Measurements from ENCODE around the gene EGLN3.
"Not testable (repeated sequence)": the region's sequence is repeated elsewhere in the genome, so short reads cannot be mapped to it uniquely, and the experiment has no call there.

The EGLN3 gene

DNA sequence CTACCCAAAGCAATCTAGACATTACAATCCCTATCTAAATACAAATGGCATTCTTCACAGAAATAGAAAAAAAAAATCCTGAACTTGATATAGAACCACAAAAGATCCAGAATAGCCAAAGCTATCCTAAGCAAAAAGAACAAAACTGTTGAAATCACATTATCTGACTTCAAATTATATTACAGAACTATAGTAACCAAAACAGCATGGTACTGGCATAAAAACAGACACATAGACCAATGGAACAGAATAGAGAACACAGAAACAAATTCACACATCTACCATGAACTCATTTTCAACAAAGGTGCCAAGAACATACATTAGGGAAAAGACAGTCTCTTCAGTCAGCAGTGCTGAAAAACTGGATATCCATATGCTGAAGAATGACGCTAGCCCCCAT, 19.0 kb upstream of the EGLN3 start:
- DNase-seq (ENCODE audit: low spot score in 2 of 2); H3K4me1 Mint-ChIP-seq; H3K9me3 Mint-ChIP-seq; H3K36me3 Mint-ChIP-seq; ATAC-seq; H3K27ac Mint-ChIP-seq; H3K4me3 Mint-ChIP-seq: not testable (repeated sequence)

DNA sequence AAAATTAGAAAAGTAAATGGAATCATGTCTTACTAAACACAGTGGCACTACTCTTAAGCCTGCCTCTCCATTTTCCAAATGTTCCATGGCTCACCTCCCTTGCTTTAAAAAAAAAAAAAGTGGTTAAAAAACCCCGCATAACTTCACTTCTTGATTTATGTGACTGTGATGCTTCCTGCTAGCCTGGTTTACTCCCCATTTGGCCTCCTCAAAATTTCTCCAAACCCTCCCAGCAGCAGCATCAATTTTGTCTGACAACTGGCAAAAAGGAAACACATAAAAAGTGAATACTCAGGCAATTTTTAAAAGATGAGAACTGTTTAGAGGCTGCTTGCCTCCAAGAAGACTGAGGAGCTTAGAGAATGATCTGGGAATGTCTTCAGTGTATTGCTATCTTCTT, 17.8 kb upstream of the EGLN3 start:
- no peaks in the 10 kb centered on the region for H3K36me3 Mint-ChIP-seq
- peaks cover 5% of the 10 kb centered on the region for H3K9me3 Mint-ChIP-seq
- ATAC-seq (no peak), DNase-seq (ENCODE audit: low spot score in 2 of 2) (no peak)
- peaks cover 8% of the 10 kb centered on the region for H3K4me1 Mint-ChIP-seq
- no peak overlapping the region for H3K4me3 Mint-ChIP-seq
- no peak overlapping the region for H3K27ac Mint-ChIP-seq

DNA sequence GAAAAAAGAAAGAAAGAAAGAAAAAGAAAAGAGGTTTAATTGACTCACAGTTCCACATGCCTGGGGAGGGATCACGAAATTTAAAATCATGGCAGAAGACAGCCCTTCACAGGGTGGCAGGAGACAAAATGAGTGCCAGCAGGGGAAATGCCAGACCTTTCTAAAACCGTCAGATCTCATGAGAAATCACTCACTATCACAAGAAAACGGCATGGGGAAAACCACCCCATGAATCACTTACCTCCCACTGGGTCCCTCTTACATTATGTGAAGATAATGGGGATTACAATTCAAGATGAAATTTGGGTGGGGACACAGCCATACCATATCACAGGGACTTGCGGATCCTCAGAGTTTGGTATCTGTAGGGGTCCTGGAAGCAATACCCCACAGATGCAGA, 16.3 kb upstream of the EGLN3 start:
- no peak overlapping the region for H3K27ac Mint-ChIP-seq
- DNase-seq (ENCODE audit: low spot score in 2 of 2) (no peak), ATAC-seq (peak; percentile 71)
- no peaks in the 10 kb centered on the region for H3K36me3 Mint-ChIP-seq
- peaks cover 10% of the 10 kb centered on the region for H3K9me3 Mint-ChIP-seq
- peaks cover 8% of the 10 kb centered on the region for H3K4me1 Mint-ChIP-seq
- H3K4me3 Mint-ChIP-seq = no peak overlapping the region

DNA sequence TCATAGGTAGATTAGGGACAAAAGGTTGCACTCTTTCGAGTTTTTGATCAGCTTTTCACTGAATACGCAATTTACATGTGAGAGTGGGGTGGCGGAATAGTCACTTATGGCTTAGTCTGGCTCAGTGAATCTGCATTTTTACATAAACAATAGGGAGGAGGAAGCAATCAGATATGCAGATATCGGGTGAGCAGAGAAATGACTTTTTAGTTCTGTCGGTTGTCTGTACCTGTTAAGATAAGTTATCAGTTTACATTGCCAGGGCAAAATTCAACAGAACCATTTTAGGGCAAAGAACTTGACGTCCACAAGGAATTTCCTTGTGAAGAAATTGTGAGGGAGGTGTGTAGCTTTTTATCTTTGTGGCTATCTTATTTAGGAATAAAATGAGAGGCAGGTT, 15.4 kb upstream of the EGLN3 start:
- ATAC-seq (no peak), DNase-seq (ENCODE audit: low spot score in 2 of 2) (no peak)
- Mint-ChIP-seq H3K27ac (no peak overlapping the region), H3K9me3 (peaks cover 10% of the 10 kb centered on the region), H3K4me1 (peaks cover 8% of the 10 kb centered on the region), H3K36me3 (no peaks in the 10 kb centered on the region), H3K4me3 (no peak overlapping the region)

DNA sequence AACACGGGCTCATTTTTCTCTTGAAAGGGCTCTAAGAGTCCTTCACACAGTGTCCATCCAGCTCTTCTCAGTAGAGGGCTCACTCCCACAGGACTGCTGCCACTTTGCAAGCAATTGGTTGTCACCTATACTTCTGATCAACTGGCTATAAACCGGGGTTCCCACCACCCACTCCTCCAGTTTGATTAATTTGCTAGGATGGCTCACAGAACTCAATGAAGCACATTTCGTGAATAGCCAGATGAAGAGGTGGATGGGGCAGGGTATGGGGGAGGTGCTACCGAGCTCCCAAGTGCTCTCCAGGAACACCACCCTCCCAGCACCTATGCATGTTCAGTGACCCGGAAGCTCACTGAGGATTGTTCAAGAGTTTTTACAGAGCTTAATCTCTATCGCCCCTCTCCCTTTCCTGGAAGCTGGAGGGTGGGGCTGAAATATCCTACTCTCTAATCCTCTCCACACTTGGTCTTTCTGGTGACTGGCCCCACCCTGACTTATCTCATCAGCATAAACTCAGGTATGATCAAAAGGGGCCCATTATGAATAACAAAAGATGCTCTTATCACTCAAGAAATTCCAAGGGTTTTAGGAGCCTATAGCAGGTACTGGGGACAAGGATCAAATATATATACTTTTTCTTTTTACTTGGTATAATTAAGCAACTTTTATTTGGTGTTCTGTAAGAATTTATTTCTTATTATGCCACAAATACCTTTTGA, 13.9 kb upstream of the EGLN3 start:
- no peaks in the 10 kb centered on the region for H3K36me3 Mint-ChIP-seq
- no peak overlapping the region for H3K27ac Mint-ChIP-seq
- H3K4me3 Mint-ChIP-seq = no peak overlapping the region
- DNase-seq (ENCODE audit: low spot score in 2 of 2) (no peak), ATAC-seq (no peak)
- peaks cover 8% of the 10 kb centered on the region for H3K9me3 Mint-ChIP-seq
- H3K4me1 Mint-ChIP-seq = peaks cover 8% of the 10 kb centered on the region

DNA sequence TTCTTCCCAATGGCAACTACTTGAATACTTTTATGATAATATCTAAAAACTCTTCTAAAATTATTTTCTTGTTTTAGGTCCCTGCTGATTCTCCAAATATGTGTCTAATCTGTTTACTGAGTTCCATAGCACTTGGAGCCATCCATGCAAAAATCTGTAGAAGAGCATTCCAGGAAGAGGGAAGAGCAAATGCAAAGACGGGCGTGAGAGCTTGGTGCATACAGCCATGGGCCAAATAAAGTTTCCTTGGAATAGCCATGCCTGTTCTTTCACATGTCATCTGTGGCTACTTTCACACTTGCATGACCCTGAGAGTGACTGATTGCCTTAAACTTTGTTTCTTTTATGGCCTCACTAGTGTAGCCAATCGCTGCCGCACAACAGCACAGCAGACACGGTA, 13.0 kb upstream of the EGLN3 start:
- no peaks in the 10 kb centered on the region for H3K36me3 Mint-ChIP-seq
- no peak overlapping the region for H3K27ac Mint-ChIP-seq
- peaks cover 8% of the 10 kb centered on the region for H3K4me1 Mint-ChIP-seq
- peaks cover 6% of the 10 kb centered on the region for H3K9me3 Mint-ChIP-seq
- ATAC-seq (no peak), DNase-seq (ENCODE audit: low spot score in 2 of 2) (no peak)
- H3K4me3 Mint-ChIP-seq = no peak overlapping the region

DNA sequence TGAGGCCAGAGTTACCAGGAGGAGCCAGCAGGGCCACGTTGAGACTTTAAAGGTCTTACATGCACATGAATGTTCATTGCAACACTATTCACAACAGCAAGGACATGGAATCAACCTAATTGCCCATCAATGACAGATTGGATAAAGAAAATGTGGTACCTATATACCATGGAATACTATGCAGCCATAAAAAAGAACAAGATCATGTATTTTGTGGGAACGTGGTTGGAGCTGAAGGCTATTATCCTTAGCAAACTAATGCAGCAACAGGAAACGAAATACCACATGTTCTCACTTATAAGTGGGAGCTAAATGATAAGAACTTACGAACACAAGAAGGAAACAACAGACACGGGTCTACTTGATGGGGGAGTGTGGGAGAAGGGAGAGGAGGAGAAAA, 11.6 kb upstream of the EGLN3 start:
- not testable (repeated sequence) for ATAC-seq; H3K36me3 Mint-ChIP-seq; H3K4me1 Mint-ChIP-seq; H3K27ac Mint-ChIP-seq; DNase-seq (ENCODE audit: low spot score in 2 of 2); H3K4me3 Mint-ChIP-seq; H3K9me3 Mint-ChIP-seq

DNA sequence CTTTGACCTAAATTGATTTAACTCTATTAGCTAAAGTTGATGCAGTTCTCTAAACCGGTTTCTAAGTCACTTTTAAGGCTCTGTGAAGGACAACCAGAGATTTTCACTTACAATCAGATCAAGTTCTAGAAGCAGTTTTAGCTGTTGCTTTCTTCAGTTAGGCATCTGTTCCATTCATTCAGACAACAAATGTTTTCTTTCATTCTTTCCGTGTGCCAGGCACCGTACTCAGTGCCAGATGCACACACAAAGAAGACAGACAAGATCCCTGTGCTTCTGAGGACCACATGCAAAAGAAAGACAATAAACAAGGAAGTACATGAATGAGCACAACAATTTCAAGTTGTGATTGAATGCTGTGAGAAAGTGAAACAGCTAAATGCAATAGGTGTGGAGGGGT, 11.1 kb upstream of the EGLN3 start:
- ATAC-seq (no peak), DNase-seq (ENCODE audit: low spot score in 2 of 2) (no peak)
- Mint-ChIP-seq H3K4me3 (no peak overlapping the region), H3K36me3 (no peaks in the 10 kb centered on the region), H3K4me1 (peaks cover 2% of the 10 kb centered on the region), H3K9me3 (peaks cover 6% of the 10 kb centered on the region), H3K27ac (no peak overlapping the region)

DNA sequence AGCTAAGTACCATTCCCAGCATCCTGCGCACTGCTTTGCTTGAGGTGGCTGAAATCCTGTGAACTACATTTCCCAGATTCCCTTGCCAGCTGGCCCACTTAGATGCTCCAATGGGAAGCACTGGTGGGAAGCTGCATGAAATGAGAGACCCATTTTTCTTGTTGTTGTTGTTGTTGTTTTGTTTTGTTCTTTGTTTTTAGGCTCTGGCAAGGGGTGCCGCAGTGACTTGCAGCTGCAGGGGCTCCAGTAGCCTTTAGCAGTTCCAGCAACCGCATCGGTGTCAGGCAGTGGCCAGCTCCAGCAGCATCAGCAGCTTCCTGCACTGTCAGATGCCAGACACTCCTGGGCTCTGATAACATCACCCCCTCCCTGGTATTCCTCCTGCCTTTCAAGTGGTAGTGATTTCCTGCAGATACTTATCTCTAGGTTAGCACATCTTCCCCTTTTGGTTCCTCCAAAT, 8.8 kb upstream of the EGLN3 start:
- no peak overlapping the region for H3K4me3 Mint-ChIP-seq
- DNase-seq (ENCODE audit: low spot score in 2 of 2) = no peak
- no peak overlapping the region for H3K27ac Mint-ChIP-seq
- H3K36me3 Mint-ChIP-seq = no peaks in the 10 kb centered on the region
- no peak for ATAC-seq
- H3K9me3 Mint-ChIP-seq = peaks cover 6% of the 10 kb centered on the region
- H3K4me1 Mint-ChIP-seq = no peaks in the 10 kb centered on the region

DNA sequence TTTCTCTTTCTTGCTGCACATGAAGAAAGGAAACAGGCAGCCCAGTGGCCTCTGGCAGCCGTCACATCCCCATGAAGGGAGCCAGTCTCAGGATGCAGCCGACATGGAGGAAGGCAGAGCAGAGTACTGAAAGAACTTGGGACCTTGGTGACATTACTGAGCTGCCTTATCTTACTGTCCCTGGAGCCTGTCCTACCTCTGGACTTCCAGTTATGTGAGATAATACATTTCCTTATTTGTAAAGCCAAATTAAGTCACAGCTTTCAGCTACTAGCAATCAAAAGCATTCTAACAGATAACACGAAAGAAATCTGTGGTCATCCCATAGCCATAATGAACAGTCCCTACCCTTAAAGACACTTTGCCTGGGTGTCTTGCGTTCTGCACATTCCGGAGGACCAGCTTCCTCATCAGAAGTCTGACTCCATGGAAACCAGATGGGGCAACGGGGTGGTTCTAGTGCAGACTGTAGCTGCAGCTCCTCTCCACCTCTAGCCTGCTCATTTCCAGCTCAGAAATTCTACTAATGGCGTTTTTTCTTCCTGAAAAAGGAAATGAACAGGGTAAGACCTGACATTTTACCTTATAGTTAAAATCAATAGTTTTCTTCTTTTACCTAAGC, 7.8 kb upstream of the EGLN3 start:
- Mint-ChIP-seq H3K36me3 (no peaks in the 10 kb centered on the region), H3K4me3 (no peak overlapping the region), H3K9me3 (peaks cover 6% of the 10 kb centered on the region), H3K4me1 (no peaks in the 10 kb centered on the region), H3K27ac (no peak overlapping the region)
- no peak for DNase-seq (ENCODE audit: low spot score in 2 of 2)
- ATAC-seq = no peak

DNA sequence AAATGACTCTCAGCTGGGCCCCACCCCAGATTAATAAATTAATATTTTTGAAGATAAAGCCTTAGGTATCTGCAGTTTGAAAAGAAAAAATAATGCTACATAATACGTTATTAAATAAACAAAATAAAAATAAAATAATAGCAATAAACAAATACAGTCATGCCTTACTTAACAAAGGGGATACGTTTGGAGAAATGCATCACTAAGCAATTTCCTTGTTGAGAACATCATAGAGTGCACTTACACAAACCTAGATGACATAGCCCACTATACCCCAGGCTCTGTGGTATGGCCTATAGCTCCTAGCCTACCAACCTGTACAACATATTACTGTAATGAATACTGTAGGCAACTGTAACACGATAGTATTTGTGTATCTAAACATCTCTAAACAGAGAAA, 7.1 kb upstream of the EGLN3 start:
- no peak for ATAC-seq
- no peak overlapping the region for H3K4me3 Mint-ChIP-seq

DNA sequence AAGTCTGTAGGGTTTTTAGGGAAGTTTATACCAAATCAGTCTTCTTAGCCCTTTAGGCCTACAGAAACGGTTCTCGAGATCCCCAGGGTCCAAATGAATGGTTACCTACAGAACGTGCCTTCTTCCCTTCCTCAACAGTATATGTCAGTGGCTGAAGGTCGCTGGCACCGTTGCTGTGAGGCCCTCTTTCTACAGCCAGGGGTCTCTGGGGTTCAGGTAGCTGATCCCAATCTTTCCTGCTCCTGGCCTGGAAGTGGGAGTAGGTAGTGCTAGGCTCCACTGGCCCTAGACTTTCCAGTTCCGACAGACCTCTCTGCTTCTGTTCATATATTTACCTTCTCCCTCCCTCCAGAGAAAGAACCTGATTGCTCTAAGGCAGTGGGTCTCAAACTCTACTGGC, 6.4 kb upstream of the EGLN3 start:
- Mint-ChIP-seq H3K36me3 (no peaks in the 10 kb centered on the region), H3K4me3 (no peak overlapping the region), H3K4me1 (no peaks in the 10 kb centered on the region), H3K27ac (no peak overlapping the region), H3K9me3 (peaks cover 2% of the 10 kb centered on the region)
- ATAC-seq (no peak), DNase-seq (ENCODE audit: low spot score in 2 of 2) (no peak)

More for the DNA sequence above, 7.1 kb upstream of the EGLN3 start:
- no peaks in the 10 kb centered on the region for H3K36me3 Mint-ChIP-seq
- no peak overlapping the region for H3K27ac Mint-ChIP-seq
- DNase-seq (ENCODE audit: low spot score in 2 of 2) = no peak
- H3K9me3 Mint-ChIP-seq = peaks cover 6% of the 10 kb centered on the region
- H3K4me1 Mint-ChIP-seq = no peaks in the 10 kb centered on the region

DNA sequence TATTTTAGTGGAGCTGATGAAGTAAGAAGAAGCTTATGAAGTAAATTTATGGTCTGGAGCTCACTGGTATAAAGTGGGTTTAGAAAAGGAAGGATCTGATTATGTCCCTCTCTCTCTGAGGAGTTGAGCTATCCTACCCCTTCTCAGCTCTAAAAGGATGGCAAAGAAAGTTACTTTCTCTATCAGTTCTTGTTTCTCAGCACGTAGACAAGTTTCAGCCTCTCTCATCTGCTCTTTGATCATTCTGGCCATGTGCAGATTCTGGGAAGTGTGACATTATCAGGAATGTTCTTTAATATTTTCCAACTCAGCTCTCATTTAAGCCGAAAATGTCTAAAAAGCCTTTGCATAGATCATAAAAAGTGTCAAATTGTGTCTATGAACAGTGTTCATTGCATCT, 5.8 kb upstream of the EGLN3 start:
- no peak for DNase-seq (ENCODE audit: low spot score in 2 of 2)
- H3K27ac Mint-ChIP-seq = no peak overlapping the region
- H3K36me3 Mint-ChIP-seq = no peaks in the 10 kb centered on the region
- H3K4me1 Mint-ChIP-seq = peaks cover 2% of the 10 kb centered on the region
- no peak overlapping the region for H3K4me3 Mint-ChIP-seq
- no peak for ATAC-seq
- no peaks in the 10 kb centered on the region for H3K9me3 Mint-ChIP-seq

DNA sequence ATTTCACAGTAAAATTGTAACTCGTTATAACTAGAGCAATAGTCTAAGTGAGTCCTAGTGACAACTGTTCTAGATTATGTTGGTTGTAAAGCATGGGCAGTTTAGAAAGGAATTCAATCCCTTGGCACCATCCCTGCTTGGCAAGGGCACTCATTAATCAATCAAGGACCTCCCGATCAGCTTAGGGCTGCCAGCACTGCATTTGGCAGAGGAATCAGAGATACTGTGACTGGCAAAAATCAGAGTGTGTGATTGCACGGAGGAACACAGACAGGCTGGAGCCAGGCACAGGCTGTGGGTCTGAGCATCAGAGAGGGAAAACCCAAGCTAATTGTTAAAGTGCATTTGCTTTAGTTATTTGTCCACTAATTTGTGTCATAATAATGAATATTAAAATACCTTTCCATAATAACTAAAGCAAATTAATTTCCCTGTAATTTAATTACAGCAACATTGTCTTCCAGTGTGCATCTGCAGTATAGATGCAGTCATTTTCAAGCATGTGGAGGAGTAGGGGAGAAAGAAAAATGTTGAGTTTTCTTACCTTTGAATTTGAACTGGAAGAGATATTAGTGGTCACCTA, 3.2 kb upstream of the EGLN3 start:
- Mint-ChIP-seq H3K36me3 (no peaks in the 10 kb centered on the region), H3K4me1 (peaks cover 5% of the 10 kb centered on the region), H3K27ac (no peak overlapping the region), H3K9me3 (no peaks in the 10 kb centered on the region), H3K4me3 (no peak overlapping the region)
- no peak for DNase-seq (ENCODE audit: low spot score in 2 of 2)
- ATAC-seq = no peak

DNA sequence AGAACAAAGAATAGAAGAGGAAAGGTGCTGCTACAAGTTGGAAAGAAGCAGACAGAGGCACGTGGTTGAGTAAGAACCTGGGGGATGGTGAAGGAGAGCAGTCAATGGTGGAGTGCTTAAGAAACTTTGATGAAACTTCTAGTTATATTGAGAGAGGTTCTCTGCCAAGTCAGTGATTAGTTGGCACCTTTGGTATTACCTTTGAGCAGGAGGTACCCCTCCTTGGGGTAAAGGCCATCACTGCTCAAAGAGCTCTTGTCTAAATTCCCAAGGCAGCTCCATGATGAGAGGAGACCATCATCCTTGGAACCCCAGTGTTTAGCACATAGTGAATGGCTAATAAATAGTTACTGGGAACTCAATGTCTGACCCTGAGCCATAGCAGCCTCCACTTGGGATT, 1.7 kb upstream of the EGLN3 start:
- Mint-ChIP-seq H3K36me3 (no peaks in the 10 kb centered on the region), H3K27ac (no peak overlapping the region), H3K9me3 (no peaks in the 10 kb centered on the region), H3K4me1 (peaks cover 12% of the 10 kb centered on the region), H3K4me3 (no peak overlapping the region)
- no peak for ATAC-seq
- no peak for DNase-seq (ENCODE audit: low spot score in 2 of 2)

DNA sequence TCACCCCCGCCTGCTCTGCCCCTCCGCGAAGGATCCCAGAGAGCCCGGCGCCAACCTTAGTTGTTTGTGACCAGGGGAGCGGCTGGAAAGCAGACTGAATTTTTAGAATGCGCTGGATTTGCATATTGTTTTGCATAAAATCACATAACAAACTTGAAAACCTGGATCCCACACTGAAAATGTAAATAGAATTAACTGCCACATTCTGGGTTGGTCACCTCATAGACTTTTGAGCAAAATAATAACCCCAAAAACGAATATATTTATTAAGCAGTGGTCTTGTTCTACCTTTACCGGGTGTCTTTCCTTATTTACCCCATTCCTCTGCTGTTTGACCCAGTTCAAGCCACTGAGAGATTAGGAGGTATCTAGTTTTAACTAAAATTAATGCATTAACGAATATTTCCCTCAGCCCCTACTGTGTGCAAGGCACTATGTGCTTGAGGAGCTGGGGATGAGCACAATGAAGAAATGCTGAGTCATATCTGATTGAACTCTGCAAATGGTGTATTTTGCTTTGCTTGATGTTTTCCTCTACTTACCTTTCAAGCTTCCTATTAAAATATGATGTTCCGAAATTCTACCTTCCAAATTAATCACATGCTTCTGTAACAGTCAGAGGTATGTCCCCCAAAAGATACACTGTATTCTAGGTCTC, 438 bp upstream of the EGLN3 start:
- Mint-ChIP-seq H3K9me3 (no peaks in the 10 kb centered on the region), H3K36me3 (no peaks in the 10 kb centered on the region), H3K4me1 (peaks cover 12% of the 10 kb centered on the region), H3K27ac (no peak overlapping the region), H3K4me3 (peak overlapping the region; percentile 81)
- no peak for DNase-seq (ENCODE audit: low spot score in 2 of 2)
- ATAC-seq = no peak

All from stimulated activated effector memory CD8-positive, alpha-beta T cell treated with anti-CD3 and anti-CD28 coated beads, Interleukin-12 subunit alpha, Interleukin-12 subunit beta, amount 100 ng/mL, for 72 hours (primary cell).